Measurements from ENCODE around the gene BMP4. TPM values are rescaled to one million over a fixed set of nuclear protein-coding genes. Genes with fewer than 3 reads are reported as not detected.

The BMP4 gene
- total RNA-seq, 4 donors from 2014 or later: 12.1 to 53.6 (median 20.2) TPM

GRCh38 chr14:53955229-53955556 lies 1.4 kb downstream of the BMP4 start:
- no peaks in the 10 kb centered on the region for H3K9me3 ChIP-seq
- DNase-seq: no peak
- H3K4me1 ChIP-seq: peaks cover 0 to 18% (median 3%) of the 10 kb centered on the region in 4 donors
- peak overlapping the region; percentile 39 to 76 (median 61) for H3K4me3 ChIP-seq
- TF ChIP-seq, protein P1, sequence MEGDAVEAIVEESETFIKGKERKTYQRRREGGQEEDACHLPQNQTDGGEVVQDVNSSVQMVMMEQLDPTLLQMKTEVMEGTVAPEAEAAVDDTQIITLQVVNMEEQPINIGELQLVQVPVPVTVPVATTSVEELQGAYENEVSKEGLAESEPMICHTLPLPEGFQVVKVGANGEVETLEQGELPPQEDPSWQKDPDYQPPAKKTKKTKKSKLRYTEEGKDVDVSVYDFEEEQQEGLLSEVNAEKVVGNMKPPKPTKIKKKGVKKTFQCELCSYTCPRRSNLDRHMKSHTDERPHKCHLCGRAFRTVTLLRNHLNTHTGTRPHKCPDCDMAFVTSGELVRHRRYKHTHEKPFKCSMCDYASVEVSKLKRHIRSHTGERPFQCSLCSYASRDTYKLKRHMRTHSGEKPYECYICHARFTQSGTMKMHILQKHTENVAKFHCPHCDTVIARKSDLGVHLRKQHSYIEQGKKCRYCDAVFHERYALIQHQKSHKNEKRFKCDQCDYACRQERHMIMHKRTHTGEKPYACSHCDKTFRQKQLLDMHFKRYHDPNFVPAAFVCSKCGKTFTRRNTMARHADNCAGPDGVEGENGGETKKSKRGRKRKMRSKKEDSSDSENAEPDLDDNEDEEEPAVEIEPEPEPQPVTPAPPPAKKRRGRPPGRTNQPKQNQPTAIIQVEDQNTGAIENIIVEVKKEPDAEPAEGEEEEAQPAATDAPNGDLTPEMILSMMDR (IDR thresholded peaks at IDR 0.05): no peak
- no peak for TF ChIP-seq POLR2A (IDR thresholded peaks at IDR 0.05)
- H3K36me3 ChIP-seq: peaks cover 0 to 6% (median 0%) of the 10 kb centered on the region in 3 donors
- no peaks in the 10 kb centered on the region for H3K27me3 ChIP-seq
- peak overlapping the region; percentile 68 to 95 (median 86) for H3K27ac ChIP-seq

GRCh38 chr14:53954551-53955228 lies 1.9 kb downstream of the BMP4 start:
- no peaks in the 10 kb centered on the region for H3K27me3 ChIP-seq
- H3K4me3 ChIP-seq: peak overlapping the region; percentile 39 to 76 (median 61)
- peak in 2 of 3 donors; percentile 50 to 62 for DNase-seq
- peak overlapping the region; percentile 68 to 95 (median 86) for H3K27ac ChIP-seq
- H3K36me3 ChIP-seq: peaks cover 0 to 9% (median 0%) of the 10 kb centered on the region in 3 donors
- TF ChIP-seq POLR2A (IDR thresholded peaks at IDR 0.05): no peak
- TF ChIP-seq, protein P1 (IDR thresholded peaks at IDR 0.05): peak in 1 of 6 experiments; percentile 4
- H3K4me1 ChIP-seq: peaks cover 0 to 18% (median 3%) of the 10 kb centered on the region in 4 donors
- H3K9me3 ChIP-seq: no peaks in the 10 kb centered on the region

DNA sequence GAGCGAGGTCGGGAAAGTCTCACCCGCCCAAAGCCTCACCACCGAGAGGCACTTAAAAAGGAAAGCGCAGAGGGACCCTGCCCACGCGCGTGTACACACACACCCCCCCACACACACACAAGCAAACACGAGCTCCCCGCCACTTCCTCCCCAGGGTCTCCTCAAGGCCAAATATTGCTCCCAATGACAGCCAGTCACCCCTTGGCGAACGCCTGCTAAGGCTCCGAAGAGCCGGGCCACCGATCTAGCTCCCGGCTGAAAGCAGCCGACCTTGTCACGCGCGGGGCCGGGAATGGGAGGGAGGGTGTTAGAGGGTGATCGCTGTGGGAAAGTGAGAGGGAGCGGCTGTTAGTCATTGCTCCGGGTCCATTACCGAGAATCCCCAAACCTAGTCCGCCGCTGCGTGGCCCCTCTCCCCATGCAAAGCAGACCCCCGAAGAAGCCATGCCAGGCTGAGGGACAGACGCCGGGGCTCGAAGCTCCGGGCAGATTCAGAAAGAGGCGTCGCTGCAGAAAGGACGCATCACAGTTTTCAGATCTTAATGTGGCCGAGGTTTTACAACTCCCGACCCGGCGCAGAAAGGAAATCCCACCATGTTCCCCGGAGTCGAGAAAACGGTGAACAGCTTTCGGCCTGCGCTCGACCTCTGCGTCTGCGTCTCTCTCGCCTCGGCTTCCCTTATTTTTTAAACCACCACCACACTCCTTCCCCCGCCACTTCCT lies 2.6 kb downstream of the BMP4 start:
- DNase-seq: peak in 2 of 3 donors; percentile 56 to 71
- no peak for TF ChIP-seq POLR2A (IDR thresholded peaks at IDR 0.05)
- Histone ChIP-seq H3K4me3 (peak overlapping the region; percentile 39 to 76 (median 61)), H3K27ac (peak overlapping the region; percentile 68 to 95 (median 86)), H3K27me3 (no peaks in the 10 kb centered on the region), H3K4me1 (peaks cover 0 to 18% (median 3%) of the 10 kb centered on the region in 4 donors), H3K36me3 (peaks cover 0 to 9% (median 0%) of the 10 kb centered on the region in 3 donors), H3K9me3 (no peaks in the 10 kb centered on the region)

- peaks cover 0 to 9% (median 0%) of the 10 kb centered on the region in 3 donors for H3K36me3 ChIP-seq
- H3K27me3 ChIP-seq: no peaks in the 10 kb centered on the region
- TF ChIP-seq, protein P1 (IDR thresholded peaks at IDR 0.05): no peak
- TF ChIP-seq POLR2A (IDR thresholded peaks at IDR 0.05): peak; percentile 65 to 82
- H3K27ac ChIP-seq: peak overlapping the region; percentile 68 to 95 (median 86)
- H3K9me3 ChIP-seq: no peaks in the 10 kb centered on the region
- H3K4me3 ChIP-seq: peak overlapping the region; percentile 39 to 76 (median 61)
- peak; percentile 43 to 90 (median 83) for DNase-seq
- peaks cover 0 to 18% (median 3%) of the 10 kb centered on the region in 4 donors for H3K4me1 ChIP-seq
Measured at GRCh38 chr14:53953002-53953827, 3.4 kb downstream of the BMP4 start.

GRCh38 chr14:53952533-53952932 lies 4.1 kb downstream of the BMP4 start:
- DNase-seq: no peak
- no peaks in the 10 kb centered on the region for H3K9me3 ChIP-seq
- peaks cover 0 to 18% (median 3%) of the 10 kb centered on the region in 4 donors for H3K4me1 ChIP-seq
- H3K4me3 ChIP-seq: peak overlapping the region; percentile 39 to 76 (median 61)
- no peaks in the 10 kb centered on the region for H3K27me3 ChIP-seq
- TF ChIP-seq, protein P1 (IDR thresholded peaks at IDR 0.05): no peak
- no peak for TF ChIP-seq POLR2A (IDR thresholded peaks at IDR 0.05)
- peak overlapping the region; percentile 22 to 95 (median 80) for H3K27ac ChIP-seq
- peaks cover 0 to 9% (median 0%) of the 10 kb centered on the region in 3 donors for H3K36me3 ChIP-seq

Measured in Peyer's patch (tissue), 4 donors.